HepG2 (cell line): ENCODE results near the gene ZKSCAN1. TPM values are rescaled to one million over a fixed set of nuclear protein-coding genes. Genes with fewer than 3 reads are reported as not detected.

Experiments
- AKAP8 ChIP-seq: sonication (generic); formaldehyde crosslinking; IDR thresholded peaks from 2 replicates; pipeline ENCODE4 v1.5.1; 2020; ENCODE audit warnings: mild to moderate bottlenecking, missing genetic modification reagents
- ARHGAP35 ChIP-seq: sonication (generic); formaldehyde crosslinking; IDR thresholded peaks from 2 replicates; pipeline ENCODE4 v1.9.0; 2022; ENCODE audit warnings: mild to moderate bottlenecking, inconsistent platforms, moderate library complexity, missing genetic modification reagents, borderline replicate concordance
- ATRX ChIP-seq: sonication (generic); formaldehyde crosslinking; IDR thresholded peaks from 2 replicates; pipeline ENCODE4 v1.4.0; 2020; ENCODE audit warnings: missing genetic modification reagents, borderline replicate concordance
- JUNB ChIP-seq: sonication (generic); formaldehyde crosslinking; IDR thresholded peaks from 2 replicates; pipeline ENCODE4 v1.8.0; 2022; ENCODE audit warnings: missing genetic modification reagents, mild to moderate bottlenecking, borderline replicate concordance
- MAFF ChIP-seq: IDR thresholded peaks from 2 replicates; pipeline ENCODE4 v1.6.1; 2011; ENCODE audit warnings: low read depth, low read length, improper control_type of control experiment
- MEF2D ChIP-seq: sonication (generic); formaldehyde crosslinking; IDR thresholded peaks from 2 replicates; pipeline ENCODE4 v1.5.1; 2020; ENCODE audit warnings: mild to moderate bottlenecking, missing genetic modification reagents
- RNF2 ChIP-seq: fragments of 450-650 bp; conservative IDR thresholded peaks from 2 replicates; pipeline ENCODE4 v1.6.1; 2016; ENCODE audit warnings: low read depth
- RORA ChIP-seq: sonication (generic); formaldehyde crosslinking; IDR thresholded peaks from 2 replicates; pipeline ENCODE4 v1.5.0; 2020; ENCODE audit warnings: mild to moderate bottlenecking, missing genetic modification reagents, moderate library complexity
- SOX6 ChIP-seq, 2 experiments: fragments of 450-650 bp in 1 of 2; sonication (generic) in 1 of 2; formaldehyde crosslinking in 1 of 2; IDR thresholded peaks; 2 replicates each; pipeline versions ENCODE4 v1.4.0 to v1.6.1; 2017 to 2020; ENCODE audit warnings: antibody characterized with exemption in 1 of 2, mild to moderate bottlenecking in 1 of 2, missing genetic modification reagents in 1 of 2
- SYNCRIP ChIP-seq: fragments of 200-400 bp; formaldehyde crosslinking; IDR thresholded peaks from 2 replicates; pipeline ENCODE4 v1.6.1; 2018; ENCODE audit warnings: mild to moderate bottlenecking, low read depth, low read length; ENCODE audit not compliant: insufficient read depth
- ZNF256 ChIP-seq: sonication (generic); formaldehyde crosslinking; conservative IDR thresholded peaks from 2 replicates; pipeline ENCODE4 v1.4.0; 2020; ENCODE audit warnings: missing genetic modification reagents
- ZNF432 ChIP-seq: sonication (generic); formaldehyde crosslinking; IDR thresholded peaks from 2 replicates; pipeline ENCODE4 v1.5.0; 2020; ENCODE audit warnings: missing genetic modification reagents, mild to moderate bottlenecking, borderline replicate concordance
- ZNF549 ChIP-seq: sonication (generic); formaldehyde crosslinking; IDR thresholded peaks from 2 replicates; pipeline ENCODE4 v1.5.0; 2020; ENCODE audit warnings: missing genetic modification reagents
- ZNF567 ChIP-seq: sonication (generic); formaldehyde crosslinking; IDR thresholded peaks from 2 replicates; pipeline ENCODE4 v1.8.1; 2023; ENCODE audit warnings: mild to moderate bottlenecking, missing genetic modification reagents, borderline replicate concordance
- ZNF615 ChIP-seq: sonication (generic); formaldehyde crosslinking; IDR thresholded peaks from 2 replicates; pipeline ENCODE4 v1.5.0; 2020; ENCODE audit warnings: mild to moderate bottlenecking, missing genetic modification reagents, borderline replicate concordance
- ZNF839 ChIP-seq: sonication (generic); formaldehyde crosslinking; IDR thresholded peaks from 2 replicates; pipeline ENCODE4 v1.4.0; 2020; ENCODE audit warnings: missing genetic modification reagents, mild to moderate bottlenecking, borderline replicate concordance
- ZSCAN29 ChIP-seq: sonication (generic); formaldehyde crosslinking; conservative IDR thresholded peaks from 2 replicates; pipeline ENCODE4 v1.4.0; 2020; ENCODE audit warnings: mild to moderate bottlenecking, missing genetic modification reagents
- polyA plus RNA-seq, 8 experiments: library from polyadenylated mRNA; depleted of rRNA in 3 of 8; stranded (reverse) in 7 of 8; unstranded in 1 of 8; fragments of >200 nt; fragmentation: Illumina TruSeq in 4 of 8; extraction: Trizol in 4 of 8; gene quantifications; 2 replicates each; pipeline versions ENCODE4 v1.2.1 to v1.2.3, GENCODE V29; 2011 to 2016; ENCODE audit warnings: low read depth in 4 of 8, missing spikeins in 1 of 8, mixed read lengths in 1 of 8; ENCODE audit not compliant: insufficient read depth in 1 of 8
- total RNA-seq, 5 experiments: library from RNA; depleted of rRNA; stranded (reverse); fragments of >200 nt; fragmentation: Illumina TruSeq; extraction: Trizol; gene quantifications; 2 replicates each; pipeline ENCODE4 v1.2.3, GENCODE V29; 2016; ENCODE audit warnings: low read depth in 1 of 5
- TF ChIP-seq, protein P1 (sequence below): sonication (generic); formaldehyde crosslinking; IDR thresholded peaks from 2 replicates; pipeline ENCODE4 v1.8.0; 2022; ENCODE audit warnings: mild to moderate bottlenecking, missing genetic modification reagents
- TF ChIP-seq, protein P2 (sequence below): sonication (generic); formaldehyde crosslinking; IDR thresholded peaks from 2 replicates; pipeline ENCODE4 v1.5.1; 2020; ENCODE audit warnings: mild to moderate bottlenecking, missing genetic modification reagents, moderate library complexity
- TF ChIP-seq, protein P3 (sequence below): sonication (generic); formaldehyde crosslinking; IDR thresholded peaks from 2 replicates; pipeline ENCODE4 v1.8.0; 2022; ENCODE audit warnings: mild to moderate bottlenecking, missing genetic modification reagents; ENCODE audit not compliant: insufficient replicate concordance
- TF ChIP-seq, protein P4 (sequence below): IDR thresholded peaks from 2 replicates; pipeline ENCODE4 v1.6.1; 2016; ENCODE audit warnings: missing compliant biosample characterization, missing genetic modification reagents, borderline replicate concordance

ZKSCAN1 gene
- total and polyA plus RNA-seq, 2 of the 13 experiments (the other 11 are each of a cell fraction or from before 2014, with no cell fraction given), result 46.4 to 60.6 TPM

DNA sequence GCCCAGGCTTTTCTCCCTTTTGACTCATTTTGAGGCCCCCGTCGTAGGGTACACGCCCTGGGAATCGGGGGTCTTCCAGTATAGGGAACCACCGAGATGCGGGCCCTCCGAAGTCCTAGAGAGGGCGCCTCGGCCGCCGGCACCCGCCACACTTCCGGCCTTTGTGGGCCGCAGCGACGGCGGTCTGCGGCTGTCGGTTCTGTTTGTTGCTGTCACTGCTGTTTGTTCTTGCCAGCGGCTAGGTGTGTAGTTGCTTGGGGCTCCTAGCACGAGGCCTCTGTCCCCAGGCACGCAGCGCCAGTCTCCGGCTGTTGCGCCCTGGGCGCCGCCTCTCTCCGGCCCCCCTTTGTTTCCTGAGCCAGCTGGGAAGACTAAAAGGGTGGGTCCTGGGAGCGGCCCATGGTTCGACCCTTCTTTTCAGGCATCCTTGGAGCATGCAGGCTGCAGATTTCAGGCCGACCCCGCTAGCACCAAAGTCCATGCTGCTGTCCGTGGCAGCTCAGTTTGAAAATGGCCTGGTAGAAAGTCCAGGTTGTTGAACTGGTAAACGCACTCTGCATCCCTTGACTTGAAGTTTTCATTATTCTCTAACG lies 17.8 kb upstream of the ZKSCAN1 start (continued):
- TF ChIP-seq SYNCRIP (no peak), ZNF432 (CRISPR knock-in tag) (no peak), MAFF (no peak), ARHGAP35 (CRISPR knock-in tag) (peak; percentile 51; the same call in 1 of the 2 replicates), ATRX (CRISPR knock-in tag) (no peak), RORA (no peak), SOX6 (IDR thresholded peaks at IDR 0.05) (no peak), SOX6 (CRISPR knock-in tag; IDR thresholded peaks at IDR 0.05) (peak; percentile 93), AKAP8 (CRISPR knock-in tag) (no peak), ZNF567 (CRISPR knock-in tag) (no peak), RNF2 (peak; percentile 93), MEF2D (CRISPR knock-in tag) (peak; percentile 91), ZNF839 (CRISPR knock-in tag) (no peak), ZNF549 (CRISPR knock-in tag) (no peak), ZNF256 (peak; percentile 75; the same call in 1 of the 2 replicates), JUNB (no peak), ZNF615 (CRISPR knock-in tag) (peak; percentile 31; the same call in 1 of the 2 replicates), ZSCAN29 (CRISPR knock-in tag) (no peak; the same call in 1 of the 2 replicates)
- TF ChIP-seq, protein P1, sequence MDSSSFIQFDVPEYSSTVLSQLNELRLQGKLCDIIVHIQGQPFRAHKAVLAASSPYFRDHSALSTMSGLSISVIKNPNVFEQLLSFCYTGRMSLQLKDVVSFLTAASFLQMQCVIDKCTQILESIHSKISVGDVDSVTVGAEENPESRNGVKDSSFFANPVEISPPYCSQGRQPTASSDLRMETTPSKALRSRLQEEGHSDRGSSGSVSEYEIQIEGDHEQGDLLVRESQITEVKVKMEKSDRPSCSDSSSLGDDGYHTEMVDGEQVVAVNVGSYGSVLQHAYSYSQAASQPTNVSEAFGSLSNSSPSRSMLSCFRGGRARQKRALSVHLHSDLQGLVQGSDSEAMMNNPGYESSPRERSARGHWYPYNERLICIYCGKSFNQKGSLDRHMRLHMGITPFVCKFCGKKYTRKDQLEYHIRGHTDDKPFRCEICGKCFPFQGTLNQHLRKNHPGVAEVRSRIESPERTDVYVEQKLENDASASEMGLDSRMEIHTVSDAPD (CRISPR knock-in tag), result peak; percentile 49; the same call in 1 of the 2 replicates
- TF ChIP-seq, protein P2, sequence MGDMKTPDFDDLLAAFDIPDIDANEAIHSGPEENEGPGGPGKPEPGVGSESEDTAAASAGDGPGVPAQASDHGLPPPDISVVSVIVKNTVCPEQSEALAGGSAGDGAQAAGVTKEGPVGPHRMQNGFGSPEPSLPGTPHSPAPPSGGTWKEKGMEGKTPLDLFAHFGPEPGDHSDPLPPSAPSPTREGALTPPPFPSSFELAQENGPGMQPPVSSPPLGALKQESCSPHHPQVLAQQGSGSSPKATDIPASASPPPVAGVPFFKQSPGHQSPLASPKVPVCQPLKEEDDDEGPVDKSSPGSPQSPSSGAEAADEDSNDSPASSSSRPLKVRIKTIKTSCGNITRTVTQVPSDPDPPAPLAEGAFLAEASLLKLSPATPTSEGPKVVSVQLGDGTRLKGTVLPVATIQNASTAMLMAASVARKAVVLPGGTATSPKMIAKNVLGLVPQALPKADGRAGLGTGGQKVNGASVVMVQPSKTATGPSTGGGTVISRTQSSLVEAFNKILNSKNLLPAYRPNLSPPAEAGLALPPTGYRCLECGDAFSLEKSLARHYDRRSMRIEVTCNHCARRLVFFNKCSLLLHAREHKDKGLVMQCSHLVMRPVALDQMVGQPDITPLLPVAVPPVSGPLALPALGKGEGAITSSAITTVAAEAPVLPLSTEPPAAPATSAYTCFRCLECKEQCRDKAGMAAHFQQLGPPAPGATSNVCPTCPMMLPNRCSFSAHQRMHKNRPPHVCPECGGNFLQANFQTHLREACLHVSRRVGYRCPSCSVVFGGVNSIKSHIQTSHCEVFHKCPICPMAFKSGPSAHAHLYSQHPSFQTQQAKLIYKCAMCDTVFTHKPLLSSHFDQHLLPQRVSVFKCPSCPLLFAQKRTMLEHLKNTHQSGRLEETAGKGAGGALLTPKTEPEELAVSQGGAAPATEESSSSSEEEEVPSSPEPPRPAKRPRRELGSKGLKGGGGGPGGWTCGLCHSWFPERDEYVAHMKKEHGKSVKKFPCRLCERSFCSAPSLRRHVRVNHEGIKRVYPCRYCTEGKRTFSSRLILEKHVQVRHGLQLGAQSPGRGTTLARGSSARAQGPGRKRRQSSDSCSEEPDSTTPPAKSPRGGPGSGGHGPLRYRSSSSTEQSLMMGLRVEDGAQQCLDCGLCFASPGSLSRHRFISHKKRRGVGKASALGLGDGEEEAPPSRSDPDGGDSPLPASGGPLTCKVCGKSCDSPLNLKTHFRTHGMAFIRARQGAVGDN (CRISPR knock-in tag), result peak; percentile 99
- TF ChIP-seq, protein P3, sequence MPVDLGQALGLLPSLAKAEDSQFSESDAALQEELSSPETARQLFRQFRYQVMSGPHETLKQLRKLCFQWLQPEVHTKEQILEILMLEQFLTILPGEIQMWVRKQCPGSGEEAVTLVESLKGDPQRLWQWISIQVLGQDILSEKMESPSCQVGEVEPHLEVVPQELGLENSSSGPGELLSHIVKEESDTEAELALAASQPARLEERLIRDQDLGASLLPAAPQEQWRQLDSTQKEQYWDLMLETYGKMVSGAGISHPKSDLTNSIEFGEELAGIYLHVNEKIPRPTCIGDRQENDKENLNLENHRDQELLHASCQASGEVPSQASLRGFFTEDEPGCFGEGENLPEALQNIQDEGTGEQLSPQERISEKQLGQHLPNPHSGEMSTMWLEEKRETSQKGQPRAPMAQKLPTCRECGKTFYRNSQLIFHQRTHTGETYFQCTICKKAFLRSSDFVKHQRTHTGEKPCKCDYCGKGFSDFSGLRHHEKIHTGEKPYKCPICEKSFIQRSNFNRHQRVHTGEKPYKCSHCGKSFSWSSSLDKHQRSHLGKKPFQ (CRISPR knock-in tag), result peak; percentile 76
- TF ChIP-seq, protein P4, sequence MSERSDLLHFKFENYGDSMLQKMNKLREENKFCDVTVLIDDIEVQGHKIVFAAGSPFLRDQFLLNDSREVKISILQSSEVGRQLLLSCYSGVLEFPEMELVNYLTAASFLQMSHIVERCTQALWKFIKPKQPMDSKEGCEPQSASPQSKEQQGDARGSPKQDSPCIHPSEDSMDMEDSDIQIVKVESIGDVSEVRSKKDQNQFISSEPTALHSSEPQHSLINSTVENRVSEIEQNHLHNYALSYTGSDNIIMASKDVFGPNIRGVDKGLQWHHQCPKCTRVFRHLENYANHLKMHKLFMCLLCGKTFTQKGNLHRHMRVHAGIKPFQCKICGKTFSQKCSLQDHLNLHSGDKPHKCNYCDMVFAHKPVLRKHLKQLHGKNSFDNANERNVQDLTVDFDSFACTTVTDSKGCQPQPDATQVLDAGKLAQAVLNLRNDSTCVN, result peak; percentile 77; the same call in 1 of the 2 replicates
